Measurements from ENCODE around the gene DYNLL1. TPM values are rescaled to one million over a fixed set of nuclear protein-coding genes. Genes with fewer than 3 reads are reported as not detected.

The DYNLL1 gene
- total RNA-seq, 3 donors from 2014 or later: 155 to 170 (median 167) TPM

DNA sequence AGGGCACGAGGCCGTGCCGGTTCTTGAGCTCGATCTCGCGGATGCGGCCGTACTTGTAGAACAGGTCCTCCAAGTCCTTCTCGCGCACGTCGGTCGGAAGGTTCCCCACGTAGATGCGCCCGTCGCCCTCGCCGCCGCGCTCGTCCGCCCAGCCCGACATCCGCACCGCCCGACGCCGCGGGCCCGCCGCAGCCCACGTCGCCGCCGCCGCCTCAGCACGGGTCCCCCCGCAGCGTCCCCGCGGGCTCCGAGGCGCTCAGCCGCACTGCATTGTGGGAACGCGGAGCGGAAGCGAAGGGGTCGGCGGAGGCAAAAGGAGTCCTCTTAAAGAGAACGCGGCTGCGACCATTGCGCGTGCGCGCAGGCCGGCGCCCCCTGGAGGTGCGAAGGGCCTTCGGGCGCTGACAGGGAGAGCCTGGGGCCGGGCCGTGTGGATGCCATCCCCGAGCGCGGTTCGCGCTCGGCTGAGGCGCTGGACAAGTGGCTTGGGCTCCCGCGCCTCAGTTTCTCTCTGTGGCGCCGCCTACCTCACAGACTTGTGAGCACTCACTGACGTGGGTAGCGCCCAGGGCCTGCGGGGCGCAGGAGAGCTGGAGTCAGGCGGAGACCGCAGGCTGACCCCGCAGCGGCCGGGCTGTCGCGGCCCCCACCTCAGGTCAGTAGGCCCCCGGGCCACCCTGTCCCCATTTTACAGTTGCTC is 26.3 kb upstream of the DYNLL1 start, which contains the start of gene SRSF9:
TSS of gene SRSF9 (minus strand) at position 299 of the 700 bp plus-strand sequence. CDS start at position 160, 139 bp downstream.
- intact Hi-C loops (cut with DNase I; ENCODE audit: low total_unique reads): no loop called here
- H3K27ac ChIP-seq: peak within 1 kb of the TSS; percentile 93 to 98
- H3K9me3 ChIP-seq: no peaks in the 10 kb centered on the region
- H3K27me3 ChIP-seq: no peaks in the 10 kb centered on the region
- peak; percentile 50 to 80 (median 68) for TF ChIP-seq POLR2AphosphoS5 (IDR thresholded peaks at IDR 0.05)
- TF ChIP-seq, protein P1, sequence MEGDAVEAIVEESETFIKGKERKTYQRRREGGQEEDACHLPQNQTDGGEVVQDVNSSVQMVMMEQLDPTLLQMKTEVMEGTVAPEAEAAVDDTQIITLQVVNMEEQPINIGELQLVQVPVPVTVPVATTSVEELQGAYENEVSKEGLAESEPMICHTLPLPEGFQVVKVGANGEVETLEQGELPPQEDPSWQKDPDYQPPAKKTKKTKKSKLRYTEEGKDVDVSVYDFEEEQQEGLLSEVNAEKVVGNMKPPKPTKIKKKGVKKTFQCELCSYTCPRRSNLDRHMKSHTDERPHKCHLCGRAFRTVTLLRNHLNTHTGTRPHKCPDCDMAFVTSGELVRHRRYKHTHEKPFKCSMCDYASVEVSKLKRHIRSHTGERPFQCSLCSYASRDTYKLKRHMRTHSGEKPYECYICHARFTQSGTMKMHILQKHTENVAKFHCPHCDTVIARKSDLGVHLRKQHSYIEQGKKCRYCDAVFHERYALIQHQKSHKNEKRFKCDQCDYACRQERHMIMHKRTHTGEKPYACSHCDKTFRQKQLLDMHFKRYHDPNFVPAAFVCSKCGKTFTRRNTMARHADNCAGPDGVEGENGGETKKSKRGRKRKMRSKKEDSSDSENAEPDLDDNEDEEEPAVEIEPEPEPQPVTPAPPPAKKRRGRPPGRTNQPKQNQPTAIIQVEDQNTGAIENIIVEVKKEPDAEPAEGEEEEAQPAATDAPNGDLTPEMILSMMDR (IDR thresholded peaks at IDR 0.05): peak; percentile 28 to 86 (median 66)
- TF ChIP-seq POLR2A (IDR thresholded peaks at IDR 0.05): peak; percentile 57
- peaks cover 2% of the 10 kb centered on the region for H3K36me3 ChIP-seq
- peak within 1 kb of the TSS; percentile 76 to 93 (median 91) for H3K4me3 ChIP-seq
- DNase-seq (ENCODE audit: low spot score in 2 of 2): peak; percentile 83
- H3K4me1 ChIP-seq: peaks cover 0 to 13% of the 10 kb centered on the region in 2 donors

DNA sequence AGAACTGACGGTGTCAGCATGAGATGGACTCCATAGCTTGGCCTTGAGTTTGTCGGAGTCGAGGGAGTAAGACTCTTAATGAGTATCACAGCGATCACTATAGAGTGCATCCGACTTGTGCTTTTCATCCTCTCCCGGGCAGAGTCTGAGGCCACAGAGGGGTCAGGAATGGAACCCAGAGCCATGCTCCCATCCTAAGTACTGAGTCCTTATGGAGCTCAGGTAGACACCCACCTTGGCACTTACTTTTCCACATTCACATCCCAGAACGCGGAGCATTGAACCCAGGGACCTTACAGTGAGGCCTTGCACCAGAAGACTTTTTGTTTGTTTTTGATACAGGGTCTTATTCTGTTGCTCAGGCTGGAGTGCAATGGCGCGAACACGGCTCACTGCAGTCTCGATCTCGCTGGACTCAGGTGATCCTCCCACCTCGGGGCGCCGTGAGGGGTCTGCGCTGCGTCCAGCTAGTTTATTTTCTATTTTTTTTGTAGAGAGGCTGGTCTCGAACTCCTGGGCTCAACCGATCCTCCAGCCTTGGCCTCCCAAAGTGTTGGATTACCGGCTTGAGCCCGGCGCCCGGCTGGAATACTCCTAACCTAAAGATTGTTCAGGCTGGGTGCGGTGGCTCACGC is 25.6 kb upstream of the DYNLL1 start:
- no peaks in the 10 kb centered on the region for H3K36me3 ChIP-seq
- TF ChIP-seq POLR2AphosphoS5 (IDR thresholded peaks at IDR 0.05): no peak
- TF ChIP-seq, protein P1 (IDR thresholded peaks at IDR 0.05): no peak
- no peak for TF ChIP-seq POLR2A (IDR thresholded peaks at IDR 0.05)
- intact Hi-C loops (cut with DNase I; ENCODE audit: low total_unique reads): no loop called here
- peak overlapping the region; percentile 76 to 93 (median 91) for H3K4me3 ChIP-seq
- H3K4me1 ChIP-seq: peaks cover 0 to 13% of the 10 kb centered on the region in 2 donors
- H3K9me3 ChIP-seq: no peaks in the 10 kb centered on the region
- no peak for DNase-seq (ENCODE audit: low spot score in 2 of 2)
- no peaks in the 10 kb centered on the region for H3K27me3 ChIP-seq
- peak overlapping the region; percentile 93 to 98 for H3K27ac ChIP-seq

DNA sequence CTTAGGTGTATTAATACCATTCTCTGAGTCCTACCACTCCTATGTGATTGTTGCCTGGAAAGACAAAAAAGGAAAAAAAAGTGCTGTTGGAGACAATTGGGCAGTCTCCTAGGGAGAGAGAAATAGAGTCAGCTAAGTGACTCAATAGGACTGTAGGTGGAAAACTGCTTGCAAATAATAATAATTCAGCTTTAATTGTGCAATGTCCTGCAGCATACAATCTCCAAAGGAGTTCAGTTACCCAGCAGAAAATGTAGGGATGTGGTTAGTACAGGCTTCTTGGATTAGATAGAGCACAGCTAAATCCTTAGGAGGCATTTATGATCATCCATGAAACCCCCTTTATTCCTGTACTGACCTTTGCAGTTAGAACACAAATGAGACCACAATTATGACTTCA is 23.4 kb upstream of the DYNLL1 start:
- no peaks in the 10 kb centered on the region for H3K27me3 ChIP-seq
- no peak overlapping the region for H3K4me3 ChIP-seq
- intact Hi-C loops (cut with DNase I; ENCODE audit: low total_unique reads): no loop called here
- DNase-seq (ENCODE audit: low spot score in 2 of 2): no peak
- H3K9me3 ChIP-seq: no peaks in the 10 kb centered on the region
- TF ChIP-seq POLR2AphosphoS5 (IDR thresholded peaks at IDR 0.05): no peak
- H3K27ac ChIP-seq: no peak overlapping the region
- peaks cover 0 to 5% of the 10 kb centered on the region in 2 donors for H3K4me1 ChIP-seq
- H3K36me3 ChIP-seq: no peaks in the 10 kb centered on the region

DNA sequence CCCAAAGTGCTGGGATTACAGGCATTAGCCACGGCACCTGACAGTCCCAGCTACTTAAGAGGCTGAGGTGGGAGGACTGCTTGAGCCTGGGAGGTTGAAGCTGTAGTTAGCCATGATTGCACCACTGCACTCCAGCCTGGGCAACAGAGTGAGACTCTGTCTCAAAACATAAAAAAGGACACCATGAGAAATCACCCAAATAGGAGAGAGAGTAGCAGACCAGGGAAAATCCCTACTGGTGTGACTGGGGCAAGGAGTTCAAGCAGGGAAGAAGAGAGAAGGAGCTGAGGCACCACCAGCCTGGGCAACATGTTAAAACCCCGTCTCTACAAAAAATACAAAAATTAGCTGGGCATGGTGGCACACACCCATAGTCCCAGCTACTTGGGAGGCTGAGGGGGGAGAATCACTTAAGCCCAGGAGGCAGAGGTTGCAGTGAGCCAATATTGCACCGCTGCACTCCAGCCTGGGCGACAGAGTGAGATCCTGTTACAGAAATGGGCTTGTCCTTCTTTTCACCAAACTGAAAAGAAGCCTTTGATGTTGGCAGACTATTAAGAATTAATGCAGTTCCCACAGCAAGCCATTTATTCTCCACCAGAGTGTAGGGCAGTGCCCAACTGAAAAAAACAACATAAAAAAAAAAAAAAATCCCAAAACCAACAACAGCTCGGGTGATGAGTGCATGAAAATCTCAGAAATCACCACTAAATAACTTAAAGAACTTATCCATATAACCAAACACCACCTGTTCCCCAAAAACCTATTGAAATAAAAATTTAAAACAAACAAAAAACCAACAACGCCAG is 21.9 kb upstream of the DYNLL1 start:
- H3K9me3 ChIP-seq: no peaks in the 10 kb centered on the region
- TF ChIP-seq, protein P1 (IDR thresholded peaks at IDR 0.05): no peak
- TF ChIP-seq POLR2AphosphoS5 (IDR thresholded peaks at IDR 0.05) (no peak), POLR2A (IDR thresholded peaks at IDR 0.05) (no peak)
- H3K4me1 ChIP-seq: peaks cover 0 to 5% of the 10 kb centered on the region in 2 donors
- DNase-seq (ENCODE audit: low spot score in 2 of 2): no peak
- no peak overlapping the region for H3K4me3 ChIP-seq
- no peaks in the 10 kb centered on the region for H3K36me3 ChIP-seq
- H3K27ac ChIP-seq: peak overlapping the region; percentile 78 to 83
- no peaks in the 10 kb centered on the region for H3K27me3 ChIP-seq
- intact Hi-C loops (cut with DNase I; ENCODE audit: low total_unique reads): no loop called here

DNA sequence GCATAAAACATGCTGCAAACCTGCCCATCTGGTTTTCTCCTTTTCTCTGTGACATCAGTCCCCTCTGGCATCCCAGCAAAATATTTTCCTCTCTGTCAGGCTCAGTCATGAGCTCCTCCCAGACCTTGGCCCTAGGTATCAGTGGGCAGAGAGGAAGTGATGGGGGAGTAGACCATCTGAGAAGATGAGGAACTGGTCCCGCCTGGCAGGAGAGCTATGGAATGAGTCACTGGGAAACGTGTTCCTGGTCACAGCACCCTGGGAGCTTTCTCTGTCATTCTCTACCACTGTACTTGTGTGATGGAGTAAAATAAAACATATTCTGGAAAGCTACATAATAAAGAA is 21.3 kb upstream of the DYNLL1 start:
- no peaks in the 10 kb centered on the region for H3K9me3 ChIP-seq
- no peaks in the 10 kb centered on the region for H3K36me3 ChIP-seq
- intact Hi-C loops (cut with DNase I; ENCODE audit: low total_unique reads): no loop called here
- TF ChIP-seq POLR2AphosphoS5 (IDR thresholded peaks at IDR 0.05) (peak in 1 of 3 donors; percentile 44), POLR2A (IDR thresholded peaks at IDR 0.05) (no peak)
- H3K27ac ChIP-seq: peak overlapping the region; percentile 45 to 83
- peaks cover 0 to 5% of the 10 kb centered on the region in 2 donors for H3K4me1 ChIP-seq
- peak; percentile 60 to 84 for DNase-seq (ENCODE audit: low spot score in 2 of 2)
- no peaks in the 10 kb centered on the region for H3K27me3 ChIP-seq
- H3K4me3 ChIP-seq: no peak overlapping the region

Data from breast epithelium (tissue), 4 donors.